K562 (cell line): ENCODE measurements around the gene FN1. TPM values are rescaled to one million over a fixed set of nuclear protein-coding genes. Genes with fewer than 3 reads are reported as not detected.

Experiments
- ATAC-seq: fragments of 200-7000 bp; cut with Tn5 transposase; 3 replicates; pipeline ENCODE4 v1.9.1; 2020; ENCODE audit warnings: moderate library complexity
- BruUV-seq: library from RNA; stranded (reverse); fragments of 400-500 nt; replicated peaks from 2 replicates; lab custom pipeline; 2021; lab: Mats Ljungman, UMichigan
- CTCF ChIA-PET: fragments of 300-600 bp; formaldehyde crosslinking; extraction: SDS; loops from one replicate; lab custom pipeline; 2021; ENCODE audit warnings: low intra/inter-chr PET ratio; lab: Yijun Ruan, JAX
- POLR2A ChIA-PET: fragments of 300-600, 350-650 bp; sonication (Branson Sonifier 250); formaldehyde crosslinking; extraction: SDS; loops from one replicate; lab custom pipeline; 2021; ENCODE audit warnings: antibody characterized with exemption, inconsistent platforms; lab: Yijun Ruan, JAX
- DNase-seq, 4 experiments: peaks; one replicate each; pipeline versions ENCODE4 v3.0.0 to v3.0.0-alpha.2; 2011 to 2018; ENCODE audit warnings: low spot score in 3 of 4, mixed read lengths in 3 of 4; ENCODE audit errors: extremely low read depth in 1 of 4
- FAIRE-seq: peaks from 2 replicates; lab custom pipeline; 2011; peaks lifted over from hg19 to GRCh38; lab: Jason Lieb, UNC
- H2AFZ ChIP-seq: 2 replicates; pipeline ENCODE4 v1.6.0; 2011; ENCODE audit warnings: low read depth, low read length, control low read depth, inconsistent platforms
- H3K27ac ChIP-seq: fragments of 200-600 bp; 3 replicates; pipeline ENCODE4 v1.8.0; 2011; ENCODE audit warnings: low read depth, mild to moderate bottlenecking, control low read depth, inconsistent platforms, low read length, moderate library complexity, mixed read lengths; ENCODE audit errors: extremely low read depth
- H3K27me3 ChIP-seq, 2 experiments: fragments of 300-600 bp in 1 of 2; 2 replicates in 1 of 2; 3 replicates in 1 of 2; pipeline versions ENCODE4 v1.6.0 to v1.8.0; 2011; ENCODE audit warnings: inconsistent platforms in 2 of 2, low read length in 2 of 2, mild to moderate bottlenecking in 1 of 2, mixed read lengths in 1 of 2, moderate library complexity in 1 of 2; ENCODE audit not compliant: control insufficient read depth in 2 of 2, insufficient read depth in 2 of 2
- H3K36me3 ChIP-seq: fragments of 300-600 bp; 3 replicates; pipeline ENCODE4 v1.8.0; 2011; ENCODE audit warnings: mild to moderate bottlenecking, low read length, inconsistent platforms; ENCODE audit not compliant: control insufficient read depth, insufficient read depth
- H3K4me1 ChIP-seq, 2 experiments: fragments of 200-600 bp in 1 of 2; replicated peaks in 1 of 2; 2 replicates in 1 of 2; 3 replicates in 1 of 2; pipeline versions ENCODE4 v1.5.1 to v1.8.0; 2011; ENCODE audit warnings: inconsistent platforms in 2 of 2, low read length in 2 of 2, mild to moderate bottlenecking in 1 of 2, mixed read lengths in 1 of 2, moderate library complexity in 1 of 2; ENCODE audit not compliant: control insufficient read depth in 2 of 2, insufficient read depth in 2 of 2
- H3K4me2 ChIP-seq: 2 replicates; pipeline ENCODE4 v1.6.1; 2011; ENCODE audit warnings: low read length, control low read depth, inconsistent platforms, mixed read lengths; ENCODE audit not compliant: insufficient read depth
- H3K4me3 ChIP-seq: fragments of 200-600 bp; sonication (generic), shearing (Covaris generic); 2 replicates; pipeline ENCODE4 v1.5.1; 2016; ENCODE audit warnings: control low read depth, inconsistent platforms
- H3K79me2 ChIP-seq: fragments of 200-600 bp; 3 replicates; pipeline ENCODE4 v1.8.0; 2011; ENCODE audit warnings: low read length, inconsistent platforms; ENCODE audit not compliant: control insufficient read depth, insufficient read depth
- H3K9ac ChIP-seq, 2 experiments: 2 replicates each; pipeline versions ENCODE4 v1.6.0 to v1.6.1; 2011; ENCODE audit warnings: low read depth in 2 of 2, low read length in 2 of 2, control low read depth in 1 of 2, inconsistent platforms in 1 of 2, mild to moderate bottlenecking in 1 of 2, mixed read lengths in 1 of 2; ENCODE audit not compliant: insufficient read depth in 1 of 2
- H3K9me1 ChIP-seq: one replicate; pipeline ENCODE4 v1.6.0; 2011; ENCODE audit warnings: inconsistent platforms, mild to moderate bottlenecking, low read length, moderate library complexity; ENCODE audit not compliant: control insufficient read depth, insufficient read depth
- H3K9me3 ChIP-seq: replicated peaks from 2 replicates; pipeline ENCODE4 v1.5.1; 2011; ENCODE audit warnings: low read depth, low read length, inconsistent platforms; ENCODE audit not compliant: control insufficient read depth, insufficient read depth
- H4K20me1 ChIP-seq: replicated peaks from 2 replicates; pipeline ENCODE4 v1.6.1; 2011; ENCODE audit warnings: low read length, inconsistent platforms, mixed read lengths; ENCODE audit not compliant: control insufficient read depth, insufficient read depth
- BRF2 ChIP-seq: IDR thresholded peaks from 3 replicates; pipeline ENCODE4 v1.6.1; 2011; ENCODE audit warnings: borderline replicate concordance, mild to moderate bottlenecking; ENCODE audit not compliant: insufficient read length, insufficient read depth
- COPS2 ChIP-seq: fragments of 450-650 bp; conservative IDR thresholded peaks from 2 replicates; pipeline ENCODE4 v1.6.1; 2016; ENCODE audit warnings: mild to moderate bottlenecking, moderate library complexity
- RAD51 ChIP-seq: fragments of 450-650 bp; IDR thresholded peaks from 2 replicates; pipeline ENCODE4 v1.7.1; 2016; ENCODE audit warnings: low read depth, mild to moderate bottlenecking, borderline replicate concordance
- THAP12 ChIP-seq: fragments of 250-450 bp; sonication (Bioruptor Pico); IDR thresholded peaks from 2 replicates; pipeline ENCODE4 v1.9.0; 2021; ENCODE audit warnings: mild to moderate bottlenecking, inconsistent platforms
- ZBTB33 ChIP-seq: sonication (generic); formaldehyde crosslinking; IDR thresholded peaks from 2 replicates; pipeline ENCODE4 v1.8.1; 2023; ENCODE audit warnings: mild to moderate bottlenecking, missing genetic modification reagents
- ZNF253 ChIP-seq: fragments of 250-450 bp; sonication (Bioruptor Pico); conservative IDR thresholded peaks from 2 replicates; pipeline ENCODE4 v1.6.1; 2021; ENCODE audit warnings: mild to moderate bottlenecking
- ZNF282 ChIP-seq: sonication (generic); formaldehyde crosslinking; IDR thresholded peaks from 2 replicates; pipeline ENCODE4 v1.8.1; 2023; ENCODE audit warnings: missing genetic modification reagents
- ZNF3 ChIP-seq: fragments of 250-450 bp; sonication (Bioruptor Pico); IDR thresholded peaks from 2 replicates; pipeline ENCODE4 v1.5.0; 2021; ENCODE audit warnings: mild to moderate bottlenecking, moderate library complexity
- ZNF431 ChIP-seq: sonication (generic); formaldehyde crosslinking; IDR thresholded peaks from 2 replicates; pipeline ENCODE4 v1.8.0; 2022; ENCODE audit warnings: mild to moderate bottlenecking, missing genetic modification reagents
- ZNF512 ChIP-seq: IDR thresholded peaks from 2 replicates; pipeline ENCODE4 v1.6.1; 2016; ENCODE audit warnings: missing genetic modification characterization, missing compliant biosample characterization
- WGBS: fragments of 100-300 bp; shearing (Covaris generic); methylation state at CpG from one replicate; pipeline ENCODE4 v1.1.6; 2016; ENCODE audit warnings: low coverage, mixed read lengths; ENCODE audit not compliant: insufficient coverage; ENCODE audit errors: missing lambda C conversion rate; 5-methylcytosine and 5-hydroxymethylcytosine counted together
- in situ Hi-C: fragments of 300-500 bp; cut with MboI; formaldehyde crosslinking; loops from 4 replicates; pipeline ENCODE4 v1.15.0; 2018; ENCODE audit warnings: inconsistent platforms, mixed read lengths
- intact Hi-C: fragments of 100-400 bp; cut with micrococcal nuclease; formaldehyde crosslinking; loops from 2 replicates; pipeline ENCODE4 v1.14.2; 2022
- polyA plus RNA-seq, 8 experiments: library from polyadenylated mRNA; depleted of rRNA in 4 of 8; stranded (reverse) in 5 of 8; unstranded in 3 of 8; fragments of >200 nt; fragmentation: Nextera tagmentation in 2 of 8; fragmentation: Illumina TruSeq in 1 of 8; extraction: Ambion mirVana in 2 of 8; extraction: Trizol in 1 of 8; gene quantifications; 2 replicates each; pipeline versions ENCODE4 v1.2.1 to v1.2.3, GENCODE V29; 2011 to 2014; ENCODE audit warnings: inconsistent platforms in 1 of 8, missing spikeins in 1 of 8
- total RNA-seq, 7 experiments: library from RNA; depleted of rRNA in 6 of 7; stranded (reverse); fragments of >200 nt in 6 of 7; fragmentation: Illumina TruSeq in 2 of 7; extraction: Trizol in 2 of 7; gene quantifications; 2 replicates each; pipeline versions ENCODE4 v1.2.1 to v1.2.3, GENCODE V29; 2011 to 2021; ENCODE audit warnings: low replicate concordance in 1 of 7

Gene FN1
- total and polyA plus RNA-seq, 9 of the 15 experiments (the other 6 are each of a cell fraction or from before 2014, with no cell fraction given), result 7.4 to 19.1 (median 11.2) TPM

GRCh38 chr2:215388002-215388728, 47.7 kb downstream of the FN1 start (continued):
- TF ChIP-seq ZNF512, result no peak
- no peak for TF ChIP-seq ZNF431
- no peak for TF ChIP-seq THAP12

GRCh38 chr2:215386566-215386965, 49.3 kb downstream of the FN1 start:
- Histone ChIP-seq H3K79me2 (no peaks in the 10 kb centered on the region), H3K36me3 (no peaks in the 10 kb centered on the region), H3K27me3 (no peaks in the 10 kb centered on the region), H3K4me1 (peaks cover 0 to 5% of the 10 kb centered on the region in 2 experiments; a peak in 2 of 5 replicates), H3K4me3 (no peak overlapping the region), H4K20me1 (no peaks in the 10 kb centered on the region), H3K9ac (no peak overlapping the region), H2AFZ (no peak overlapping the region), H3K27ac (no peak overlapping the region), H3K9me1 (no peaks in the 10 kb centered on the region), H3K9me3 (no peaks in the 10 kb centered on the region), H3K4me2 (no peak overlapping the region)
- ChIA-PET POLR2A (interaction anchor here (0.7 kb wide), 1 partner anchor 10 kb away, joined by 4 read pairs; no protein-coding TSS in a partner anchor), CTCF (no interaction called here)
- DNase-seq (no peak), FAIRE-seq (no peak), ATAC-seq (no peak)
- intact Hi-C loops (no loop called here), in situ Hi-C loops (no loop called here)
- WGBS, result 70% methylated on average over 3 of the region's 7 CpGs
- no TSS peak for BruUV-seq
- no peak for TF ChIP-seq COPS2
- TF ChIP-seq ZNF253, result no peak
- no peak for TF ChIP-seq ZNF3 (CRISPR knock-in tag)
- no peak for TF ChIP-seq ZNF282 (CRISPR knock-in tag)
- TF ChIP-seq RAD51, result no peak
- TF ChIP-seq ZBTB33 (CRISPR knock-in tag), result no peak
- no peak for TF ChIP-seq BRF2
